HG03196 (cell line): ENCODE data around the gene GAPVD1.
"Not testable (repeated sequence)": the region's sequence is repeated elsewhere in the genome, so short reads cannot be mapped to it uniquely, and the experiment has no call there.

ENCODE experiments used
- ATAC-seq: cut with Tn5 transposase; IDR thresholded peaks from one replicate; pipeline ENCODE4 v1.9.1; 2021; ENCODE audit not compliant: unreplicated experiment

The GAPVD1 gene

DNA sequence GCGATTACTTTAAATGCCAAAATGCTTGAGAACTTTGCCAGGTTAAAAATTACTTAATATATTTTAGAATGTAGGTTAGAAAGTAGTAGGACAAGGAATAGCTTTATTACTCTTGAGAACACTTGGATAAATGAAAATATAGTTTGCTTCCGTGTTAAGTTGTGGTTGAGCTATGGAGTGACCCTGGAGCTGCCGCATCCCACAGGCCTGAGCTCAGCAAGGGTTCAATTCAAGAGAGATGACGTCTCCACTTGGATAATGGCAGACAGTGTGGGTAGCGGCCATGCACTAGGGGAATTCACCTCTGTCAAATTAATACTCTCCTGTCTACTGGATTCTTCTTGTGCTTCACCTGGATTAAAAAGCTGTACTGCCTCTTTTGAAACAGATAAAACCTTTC is 105.0 kb downstream of the GAPVD1 start:
- no peak for ATAC-seq

DNA sequence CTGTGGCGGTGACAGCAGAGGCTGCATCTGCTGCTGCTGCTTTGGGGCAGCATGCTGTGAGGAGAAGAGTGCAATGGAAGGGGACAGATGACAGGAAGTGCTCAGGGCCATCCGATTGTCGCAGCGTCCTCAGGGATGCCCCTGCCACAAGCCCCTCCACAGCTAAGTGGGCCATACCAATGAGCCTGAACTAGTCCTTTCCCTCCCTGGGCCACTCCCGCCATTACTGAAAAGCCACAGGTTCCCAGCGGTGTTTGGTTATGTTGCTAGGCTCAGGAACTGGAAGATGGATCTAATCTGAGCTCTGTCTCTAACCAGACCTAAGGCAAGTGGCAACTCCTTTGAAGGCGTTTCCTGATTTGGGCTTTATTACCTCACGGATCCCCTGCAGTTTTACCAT is 109.2 kb downstream of the GAPVD1 start:
- ATAC-seq: no peak

DNA sequence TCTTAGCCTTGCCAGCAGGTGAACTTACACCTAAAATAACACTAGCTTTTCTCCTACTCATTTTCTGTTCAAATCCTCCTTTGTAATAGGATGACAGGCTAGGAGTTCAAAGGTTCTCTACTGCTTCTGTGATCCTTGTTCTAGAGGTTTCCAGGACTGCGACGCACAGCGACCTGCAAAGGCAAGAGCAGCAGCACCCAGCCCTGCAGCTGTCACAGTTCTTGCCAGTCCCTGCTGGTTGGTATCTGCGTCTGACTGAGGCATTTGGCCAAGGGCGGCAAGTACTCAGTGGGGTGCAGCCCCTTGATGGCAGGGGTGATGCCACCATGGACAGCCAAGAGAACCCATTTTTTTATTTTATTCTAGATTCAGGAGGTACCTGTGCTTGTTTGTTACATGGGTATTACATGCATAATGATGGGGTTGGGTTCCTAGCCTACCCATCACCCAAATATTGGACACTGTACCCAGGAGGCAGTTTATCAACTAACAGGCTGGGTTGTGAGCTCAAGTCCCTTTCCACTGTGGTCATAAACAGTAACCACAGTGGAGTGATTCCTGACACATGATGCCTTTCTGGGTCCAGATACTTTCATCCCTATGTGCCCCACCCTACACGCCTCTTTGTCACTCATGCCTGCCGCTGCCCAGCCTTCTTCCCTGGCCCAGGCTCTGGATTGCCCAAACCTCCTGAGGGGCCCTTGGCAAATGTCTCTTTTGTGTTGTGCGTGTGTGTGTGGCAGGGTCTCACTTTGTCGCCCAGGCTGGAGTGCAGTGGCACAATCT is 111.0 kb downstream of the GAPVD1 start:
- no peak for ATAC-seq

DNA sequence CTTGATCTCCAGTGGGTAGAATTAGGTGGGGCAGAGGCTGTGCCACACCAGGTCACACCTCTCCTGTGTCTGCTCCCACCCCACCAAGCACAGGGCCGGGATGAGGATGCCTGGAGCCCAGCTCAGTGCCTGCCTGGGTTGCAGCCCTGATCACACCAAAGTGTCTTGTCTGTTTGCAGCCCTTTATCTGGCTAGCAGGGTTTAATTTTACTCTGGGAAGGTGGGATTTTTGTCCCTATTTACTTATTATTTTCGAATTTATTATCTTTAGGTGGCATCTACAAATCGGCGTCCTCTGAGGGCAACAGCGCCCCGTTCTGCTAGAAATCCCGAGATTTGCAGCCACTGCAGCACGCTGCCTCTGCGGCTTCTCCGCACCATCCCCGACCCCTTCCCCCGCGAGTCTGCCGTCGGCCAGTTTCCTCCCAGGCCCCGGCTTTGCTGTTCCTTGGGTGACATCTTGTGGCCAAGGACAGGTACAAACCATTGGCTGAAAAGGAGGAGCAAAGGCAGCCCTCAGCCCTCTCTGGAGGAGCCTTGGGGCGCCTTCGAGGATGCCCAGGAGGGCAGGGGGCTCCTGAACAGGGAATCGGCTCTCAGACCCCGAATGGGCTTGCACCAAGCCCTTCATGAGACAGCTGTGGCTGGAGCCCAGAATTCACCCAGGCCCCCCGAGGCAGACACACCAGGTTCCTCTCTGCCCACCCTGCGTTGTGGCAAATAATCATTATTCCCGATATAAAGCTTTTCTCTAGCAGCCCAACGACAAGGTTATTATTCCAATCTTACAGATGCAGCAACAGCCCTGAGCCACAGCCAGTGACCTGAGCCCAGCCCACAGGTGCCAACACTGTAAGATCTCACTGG is 113.0 kb downstream of the GAPVD1 start:
- ATAC-seq: no peak

DNA sequence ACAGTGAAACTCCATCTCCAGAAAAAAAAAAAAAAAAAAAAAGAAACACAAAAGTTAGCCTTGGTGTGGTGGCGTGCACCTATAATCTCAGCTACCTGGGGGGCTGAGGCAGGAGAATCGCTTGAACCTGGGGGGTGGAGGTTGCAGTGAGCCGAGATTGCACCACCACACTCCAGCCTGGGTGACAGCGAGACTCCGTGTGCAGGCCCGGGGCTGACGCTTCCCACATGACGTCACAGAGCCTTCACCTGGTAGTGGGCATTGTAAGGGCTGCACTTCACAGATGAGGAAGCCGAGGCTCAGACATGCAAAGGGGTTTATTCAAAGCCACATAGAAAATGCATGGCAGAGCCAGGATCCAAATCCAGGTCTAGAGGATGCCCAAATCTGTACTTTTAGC is 114.2 kb downstream of the GAPVD1 start:
- ATAC-seq: no peak

DNA sequence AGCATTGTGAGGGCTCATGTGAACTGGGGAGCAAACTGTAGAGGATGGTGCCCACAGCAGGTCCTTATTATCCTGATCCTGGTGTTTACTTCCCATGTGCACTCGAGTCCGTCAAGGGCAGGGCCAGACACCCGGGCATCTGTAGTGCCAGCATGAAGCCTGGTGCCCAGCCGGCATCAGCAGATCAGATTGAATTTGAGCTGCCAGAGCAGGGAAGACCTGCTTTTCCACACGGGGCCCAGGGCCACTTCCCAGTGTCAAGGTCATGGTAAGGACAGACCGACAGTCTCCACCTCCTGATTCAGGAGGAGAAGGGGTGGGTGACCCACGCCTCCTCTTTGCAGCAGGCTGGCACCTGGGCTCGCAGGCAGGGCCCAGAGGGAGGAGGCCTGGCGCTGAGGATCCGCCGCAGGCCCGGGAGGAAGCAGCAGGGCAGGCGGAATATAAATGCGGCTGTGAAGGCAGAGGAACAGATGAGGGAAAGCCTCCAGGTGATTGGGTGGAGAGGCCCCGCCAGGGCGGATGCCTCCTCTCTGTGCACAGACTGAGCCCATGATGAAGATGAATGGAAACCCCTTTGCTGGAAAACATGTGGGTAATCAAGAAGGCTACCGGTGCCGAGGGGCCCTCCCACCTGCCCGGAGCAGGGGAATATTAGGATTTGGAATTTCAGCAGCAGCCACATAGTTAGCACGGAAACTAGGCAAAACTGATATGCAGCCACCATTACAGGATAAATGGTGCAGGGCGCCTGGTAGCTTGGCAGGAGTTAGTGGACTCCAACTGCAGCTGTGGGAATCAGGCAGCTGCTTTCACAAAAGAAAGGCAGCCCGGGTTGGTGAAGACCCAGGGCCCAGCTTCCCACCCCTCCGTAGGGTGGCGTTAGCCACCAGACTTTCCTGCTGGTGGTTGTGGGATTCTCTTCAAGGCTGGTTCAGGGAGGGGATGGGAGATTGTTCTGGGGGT is 114.9 kb downstream of the GAPVD1 start:
- no peak for ATAC-seq

DNA sequence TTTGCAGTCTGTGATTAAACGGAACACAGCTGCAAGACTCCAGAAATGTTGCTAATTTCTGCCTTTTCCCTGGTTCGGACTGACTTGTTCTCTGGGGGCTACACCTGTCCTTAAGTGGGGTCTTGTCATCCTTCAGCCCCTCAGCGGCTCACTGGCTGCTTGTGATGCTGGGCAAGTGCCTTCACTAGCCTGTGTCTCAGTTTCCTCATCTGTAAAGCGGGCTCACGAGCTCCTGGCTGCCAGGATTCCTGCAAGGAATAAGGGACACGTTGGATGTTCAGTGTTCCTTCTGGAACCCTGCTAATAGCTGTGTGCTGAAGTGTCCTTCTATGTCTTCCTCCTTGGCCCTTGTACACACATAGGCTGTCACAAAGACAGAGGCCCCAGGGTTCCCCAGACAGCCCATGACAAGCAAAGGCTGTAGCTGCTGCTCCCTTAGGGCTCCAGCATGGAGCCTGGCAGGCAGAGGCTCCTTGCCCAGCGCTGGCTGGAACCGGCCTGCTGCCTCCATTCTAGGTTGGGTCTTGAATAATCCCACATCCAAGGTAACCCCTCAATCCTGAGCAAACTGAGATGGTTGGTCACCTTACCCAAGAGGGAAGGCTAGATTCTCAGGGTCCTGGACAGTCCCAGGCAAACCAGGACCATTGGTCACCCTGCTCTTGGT is 116.1 kb downstream of the GAPVD1 start:
- ATAC-seq: no peak

DNA sequence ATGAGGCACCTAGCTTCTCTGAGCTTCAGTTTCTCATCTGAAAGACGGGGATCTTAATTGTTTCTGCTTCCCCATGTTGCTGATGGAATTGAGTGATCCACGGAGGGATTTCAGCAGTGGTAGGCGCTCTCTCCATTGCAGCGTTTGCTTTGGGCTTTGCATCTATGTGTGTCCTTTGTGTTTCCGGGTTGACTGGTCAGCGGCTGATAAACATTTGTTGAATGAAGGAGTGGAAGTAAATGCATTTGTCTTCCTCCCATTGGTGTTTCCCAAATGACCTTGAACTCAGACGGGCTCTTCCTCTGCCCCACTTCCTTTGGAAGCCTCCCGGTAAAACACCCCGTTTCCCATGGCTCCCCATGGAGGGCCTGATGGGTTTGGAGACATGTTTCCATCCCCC is 117.2 kb downstream of the GAPVD1 start:
- no peak for ATAC-seq

DNA sequence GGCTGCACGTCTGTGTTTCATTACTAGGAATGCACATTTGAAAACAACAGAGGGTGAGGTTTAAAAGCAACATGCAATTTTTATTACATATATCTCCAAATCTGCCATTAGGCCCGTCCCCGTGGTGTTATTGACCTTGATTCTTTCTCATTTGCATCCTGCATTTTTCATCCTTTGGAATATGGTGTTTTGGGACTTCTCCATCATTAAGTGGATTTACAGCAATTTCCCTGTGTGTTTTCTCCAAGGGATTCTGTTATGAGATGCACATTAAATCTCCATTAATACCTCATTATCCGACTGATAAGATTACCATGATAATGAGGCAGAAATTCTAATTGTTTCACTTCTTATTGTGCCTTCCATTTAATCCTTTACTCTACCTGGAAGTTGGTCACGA is 117.6 kb downstream of the GAPVD1 start:
- no peak for ATAC-seq

DNA sequence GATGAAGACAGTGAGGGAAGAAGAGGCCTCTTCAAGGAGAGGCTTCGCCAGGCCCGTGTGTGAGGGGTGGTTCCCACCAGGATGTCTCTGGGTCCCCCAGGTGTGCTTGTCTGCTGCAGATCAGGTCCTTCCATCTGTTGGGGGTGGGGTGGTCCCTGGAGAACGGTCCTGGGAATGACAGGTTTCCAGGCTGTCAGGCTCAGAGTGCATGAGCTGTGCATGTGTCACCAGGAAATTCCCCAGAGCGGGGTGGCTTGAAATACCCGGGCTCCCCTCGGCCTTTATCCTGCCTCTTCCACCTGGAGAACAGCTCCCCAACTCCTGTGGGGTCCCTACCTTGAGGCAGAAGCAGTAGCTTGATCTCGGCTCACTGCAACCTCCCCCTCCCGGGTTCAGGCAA is 118.8 kb downstream of the GAPVD1 start:
- ATAC-seq: no peak

DNA sequence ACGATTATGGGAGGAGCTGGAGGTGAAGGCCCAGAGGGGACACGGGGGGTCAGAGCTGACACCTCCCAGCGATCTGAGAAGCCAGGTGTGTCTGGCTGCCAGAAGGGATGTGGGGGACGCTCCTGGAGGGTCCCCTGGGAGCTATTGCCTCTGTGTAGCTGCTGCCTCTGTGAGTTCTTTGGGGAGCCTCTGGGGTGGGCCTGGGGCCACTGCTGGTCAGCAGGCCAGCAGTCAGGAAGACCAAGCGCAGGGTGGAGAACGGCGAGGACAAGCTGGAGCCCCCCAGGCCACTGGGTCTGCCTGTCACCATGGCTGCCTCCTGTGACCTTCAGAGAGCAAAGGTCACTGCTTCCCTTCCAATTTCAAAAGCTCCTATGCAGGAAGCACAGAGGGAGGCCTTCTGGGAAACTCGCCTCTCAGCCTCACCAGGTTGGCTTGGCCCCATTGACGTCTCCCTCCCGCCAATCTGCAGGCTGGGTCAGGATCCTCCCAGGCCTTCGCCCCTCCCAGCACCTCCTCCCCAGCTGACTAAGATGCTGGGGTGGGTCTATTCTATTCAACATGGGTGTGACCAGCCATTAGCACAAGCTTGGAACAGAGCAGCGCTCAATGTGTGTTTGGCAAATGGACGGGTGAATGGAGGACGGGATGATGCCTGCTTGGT is 126.4 kb downstream of the GAPVD1 start:
- ATAC-seq: no peak

DNA sequence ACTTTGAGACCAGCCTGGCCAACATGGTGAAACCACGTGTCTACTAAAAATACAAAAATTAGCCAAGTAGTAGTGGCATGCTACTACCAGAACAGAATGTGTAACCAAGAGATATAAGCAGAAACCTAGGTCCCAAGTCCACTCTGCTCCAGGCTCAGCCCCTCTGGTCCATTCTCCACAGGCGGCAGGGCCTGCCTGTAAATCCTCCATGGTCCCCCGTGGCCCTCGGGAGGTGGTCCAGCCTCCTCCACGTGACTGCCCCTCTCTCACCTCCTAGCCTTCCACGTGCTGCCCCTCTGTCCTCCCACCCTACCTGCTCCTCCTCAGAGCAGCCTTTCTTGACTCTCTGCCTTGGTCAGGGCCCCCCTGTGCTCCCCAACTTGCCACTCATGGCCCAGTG is 127.4 kb downstream of the GAPVD1 start:
- no peak for ATAC-seq

DNA sequence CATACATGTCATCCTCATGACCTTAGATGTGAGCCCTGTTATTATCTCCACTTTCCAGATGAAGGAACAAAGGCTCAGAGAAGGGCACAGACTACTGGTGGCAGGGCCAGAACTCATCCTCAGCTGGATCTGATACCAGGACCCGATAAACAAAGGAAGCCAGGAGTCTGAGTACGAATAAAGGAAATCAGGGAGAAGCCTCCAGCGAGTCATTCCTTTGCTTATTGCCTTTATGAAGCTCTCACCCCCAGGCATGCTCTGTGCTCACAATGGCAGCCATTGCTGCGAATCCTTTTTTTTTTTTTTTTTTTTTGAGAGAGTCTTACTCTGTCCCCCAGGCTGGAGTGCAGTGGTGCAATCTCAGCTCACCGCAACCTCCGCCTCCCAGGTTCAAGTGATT is 130.1 kb downstream of the GAPVD1 start:
- ATAC-seq: no peak

DNA sequence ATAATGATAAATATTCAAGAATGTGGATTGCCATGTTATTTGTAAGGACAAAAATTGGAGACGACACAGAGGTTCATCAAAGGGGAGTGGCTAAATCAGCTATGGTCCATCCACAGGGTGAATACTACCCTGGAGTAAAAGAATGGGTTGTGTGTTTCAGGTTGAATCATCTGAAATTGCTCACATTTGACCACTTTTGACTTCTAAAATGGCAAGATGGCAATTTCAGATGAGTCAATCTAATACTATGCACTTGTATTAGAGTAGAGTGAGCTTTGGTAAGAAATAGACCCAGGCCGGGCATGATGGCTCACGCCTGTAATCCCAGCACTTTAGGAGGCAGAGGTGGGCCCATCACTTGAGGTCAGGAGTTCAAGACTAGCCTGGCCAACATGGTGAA is 131.8 kb downstream of the GAPVD1 start:
- no peak for ATAC-seq

DNA sequence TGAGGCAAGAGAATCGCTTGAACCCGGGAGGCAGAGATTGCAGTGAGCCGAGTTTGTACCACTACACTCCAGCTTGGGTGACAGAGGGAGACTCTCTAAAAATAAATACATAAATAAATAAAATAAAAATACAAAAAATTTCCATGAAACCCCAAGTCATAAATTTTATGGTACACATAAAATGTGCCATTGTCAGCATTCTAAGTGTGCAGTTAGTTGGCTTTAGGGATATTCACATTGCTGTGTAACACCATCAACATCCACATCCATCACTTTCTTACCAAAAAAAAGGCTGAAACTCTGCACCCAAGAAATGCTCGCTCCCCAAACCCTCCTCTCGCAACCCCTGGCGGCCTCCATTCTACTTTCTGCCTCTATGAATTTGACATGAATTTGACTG is 135.2 kb downstream of the GAPVD1 start:
- ATAC-seq: no peak

DNA sequence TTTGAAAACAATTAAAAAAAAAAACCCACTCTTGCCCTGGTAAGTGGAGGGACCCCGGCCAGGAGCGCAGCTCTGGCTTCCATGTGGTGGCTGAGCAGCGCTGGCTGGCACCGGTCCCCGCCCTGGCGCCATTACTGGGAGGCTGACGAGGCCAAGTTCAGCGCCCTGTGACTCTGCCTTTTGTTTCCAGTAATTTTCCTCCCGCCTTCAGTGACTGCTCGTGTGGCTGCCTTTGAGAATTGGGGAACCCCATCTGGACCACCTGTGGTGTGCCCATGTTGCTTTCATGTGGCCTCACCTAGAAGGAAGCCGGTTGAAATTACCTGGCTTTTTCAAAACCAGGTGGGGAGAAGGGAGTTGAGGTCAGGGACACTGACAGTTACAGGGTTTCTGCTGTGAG is 136.1 kb downstream of the GAPVD1 start:
- no peak for ATAC-seq

DNA sequence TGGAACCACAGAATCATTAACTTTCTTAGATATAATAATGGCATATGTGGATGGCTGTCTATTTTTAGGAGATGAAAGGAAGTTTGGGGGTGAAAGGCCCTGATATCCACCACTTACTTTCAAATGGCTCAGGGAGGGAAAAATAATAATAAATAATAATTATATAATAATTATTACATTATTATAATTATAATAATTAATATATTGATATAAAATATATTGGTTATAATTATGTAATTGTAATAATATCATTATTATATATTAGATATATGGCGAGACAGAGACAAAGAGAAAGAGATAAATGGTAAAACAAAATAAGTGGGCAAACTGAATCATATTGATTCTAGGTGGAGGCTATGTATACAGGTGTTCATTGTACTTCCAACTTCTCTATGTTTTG is 136.6 kb downstream of the GAPVD1 start:
- ATAC-seq: no peak

DNA sequence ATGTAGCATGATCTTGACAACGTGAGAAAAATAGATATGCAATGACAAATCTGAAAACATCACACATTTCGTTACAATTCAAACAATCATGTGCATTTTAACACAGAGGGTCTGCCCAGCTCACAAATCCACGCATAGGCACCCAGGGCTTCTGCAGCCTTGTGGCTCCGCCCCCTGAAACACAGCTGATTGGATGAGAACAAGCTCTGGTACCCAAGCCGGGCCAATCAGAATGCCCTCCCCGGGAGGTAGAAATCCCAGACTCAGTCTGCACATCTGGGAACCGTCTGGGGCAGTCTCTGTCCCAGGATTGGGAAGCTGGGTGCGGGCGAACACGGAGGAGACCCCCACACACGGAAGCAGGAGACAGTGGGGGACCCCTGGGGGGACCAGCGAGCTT is 137.5 kb downstream of the GAPVD1 start:
- ATAC-seq: no peak

DNA sequence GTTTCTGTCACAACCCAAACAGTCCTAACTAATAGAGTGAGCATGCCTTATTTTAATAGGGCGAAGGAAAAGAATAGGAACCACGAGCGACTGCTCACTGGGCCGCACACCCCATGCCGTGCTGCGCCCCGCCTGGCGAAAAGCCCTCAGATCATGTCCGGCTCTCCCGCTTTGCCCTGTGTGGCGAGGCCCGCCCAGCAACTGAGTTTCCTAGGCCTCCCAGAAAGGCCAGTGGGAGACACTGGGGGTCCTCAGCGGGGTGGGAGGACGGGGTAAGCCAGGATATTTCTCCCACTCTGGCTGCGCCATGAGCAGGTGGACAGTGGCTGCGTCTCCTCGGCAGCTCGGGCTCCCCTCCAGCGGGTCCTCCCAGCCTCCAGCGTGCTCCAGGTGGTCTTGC is 138.0 kb downstream of the GAPVD1 start:
- ATAC-seq: no peak

DNA sequence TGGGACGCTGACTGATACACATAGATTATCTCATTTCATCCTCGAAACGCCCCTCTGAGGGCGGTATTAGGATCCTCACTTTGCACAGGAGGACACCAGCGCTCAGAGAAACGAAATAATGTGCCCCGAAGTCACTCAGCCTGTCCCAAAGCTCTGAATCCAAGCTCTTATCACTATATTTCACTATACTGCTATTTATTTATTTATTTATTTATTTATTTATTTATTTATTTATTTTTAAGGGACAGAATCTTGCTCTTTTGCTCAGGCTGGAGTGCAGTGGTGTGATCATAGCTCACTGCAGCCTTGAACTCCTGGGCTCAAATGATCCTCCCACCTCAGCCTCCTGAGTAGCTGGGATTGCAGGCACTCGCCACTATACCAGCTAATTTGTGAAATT is 138.6 kb downstream of the GAPVD1 start:
- ATAC-seq: not testable (repeated sequence)
